Measurements from ENCODE around the gene COP1. TPM values are rescaled to one million over a fixed set of nuclear protein-coding genes. Genes with fewer than 3 reads are reported as not detected.

COP1 gene
- total RNA-seq, 6 donors from 2014 or later: 40.4 to 113 (median 68.3) TPM

GRCh38 chr1:176183618-176184017 is 23.5 kb downstream of the COP1 start:
- no peak for DNase-seq
- Histone ChIP-seq H3K36me3 (peaks cover 0 to 18% (median 2%) of the 10 kb centered on the region in 4 donors), H3K9me3 (no peaks in the 10 kb centered on the region), H3K27me3 (no peaks in the 10 kb centered on the region), H3K4me3 (no peak overlapping the region), H3K27ac (no peak overlapping the region), H3K4me1 (peaks cover 0 to 22% (median 9%) of the 10 kb centered on the region in 4 donors)
- 50 to 55% methylated on average over 3 of the region's 3 CpGs for WGBS, 2 donors
- TF ChIP-seq POLR2A (IDR thresholded peaks at IDR 0.05) (no peak), EP300 (IDR thresholded peaks at IDR 0.05) (no peak), CTCF (IDR thresholded peaks at IDR 0.05) (no peak), POLR2AphosphoS5 (IDR thresholded peaks at IDR 0.05) (no peak)
- ATAC-seq (ENCODE audit: low FRiP score in 2 of 2): no peak

GRCh38 chr1:176178316-176178715 is 28.8 kb downstream of the COP1 start:
- no peak overlapping the region for H3K4me3 ChIP-seq
- WGBS, 2 donors: 79 to 80% methylated on average over 5 of the region's 5 CpGs
- no peak for TF ChIP-seq POLR2A (IDR thresholded peaks at IDR 0.05)
- TF ChIP-seq CTCF (IDR thresholded peaks at IDR 0.05): no peak
- no peak for TF ChIP-seq EP300 (IDR thresholded peaks at IDR 0.05)
- TF ChIP-seq POLR2AphosphoS5 (IDR thresholded peaks at IDR 0.05): no peak
- peaks cover 0 to 31% (median 8%) of the 10 kb centered on the region in 4 donors for H3K36me3 ChIP-seq
- no peak overlapping the region for H3K27ac ChIP-seq
- ATAC-seq (ENCODE audit: low FRiP score in 2 of 2): no peak
- no peaks in the 10 kb centered on the region for H3K27me3 ChIP-seq
- no peaks in the 10 kb centered on the region for H3K9me3 ChIP-seq
- H3K4me1 ChIP-seq: peaks cover 0 to 13% (median 7%) of the 10 kb centered on the region in 4 donors
- DNase-seq: no peak

- Histone ChIP-seq H3K36me3 (peaks cover 0 to 36% (median 10%) of the 10 kb centered on the region in 4 donors), H3K4me1 (peaks cover 0 to 9% (median 7%) of the 10 kb centered on the region in 4 donors), H3K9me3 (no peaks in the 10 kb centered on the region), H3K27ac (no peak overlapping the region), H3K27me3 (no peaks in the 10 kb centered on the region), H3K4me3 (no peak overlapping the region)
- no peak for DNase-seq
- ATAC-seq (ENCODE audit: low FRiP score in 2 of 2): no peak
- TF ChIP-seq POLR2A (IDR thresholded peaks at IDR 0.05) (no peak), EP300 (IDR thresholded peaks at IDR 0.05) (no peak), POLR2AphosphoS5 (IDR thresholded peaks at IDR 0.05) (no peak), CTCF (IDR thresholded peaks at IDR 0.05) (no peak)
- 74 to 86% methylated on average over 2 of the region's 2 CpGs for WGBS, 2 donors
Measured at GRCh38 chr1:176177764-176178163, 29.3 kb downstream of the COP1 start.

- Histone ChIP-seq H3K9me3 (no peaks in the 10 kb centered on the region), H3K27me3 (no peaks in the 10 kb centered on the region), H3K4me3 (no peak overlapping the region), H3K36me3 (peaks cover 0 to 24% (median 8%) of the 10 kb centered on the region in 4 donors), H3K27ac (no peak overlapping the region), H3K4me1 (peaks cover 0 to 9% (median 7%) of the 10 kb centered on the region in 4 donors)
- DNase-seq (no peak), ATAC-seq (ENCODE audit: low FRiP score in 2 of 2) (no peak)
- TF ChIP-seq POLR2A (IDR thresholded peaks at IDR 0.05) (no peak), CTCF (IDR thresholded peaks at IDR 0.05) (no peak), EP300 (IDR thresholded peaks at IDR 0.05) (no peak), POLR2AphosphoS5 (IDR thresholded peaks at IDR 0.05) (no peak)
Measured at GRCh38 chr1:176174108-176174507, 33.0 kb downstream of the COP1 start.

- H3K36me3 ChIP-seq: peaks cover 0 to 24% (median 8%) of the 10 kb centered on the region in 4 donors
- H3K27ac ChIP-seq: no peak overlapping the region
- TF ChIP-seq POLR2AphosphoS5 (IDR thresholded peaks at IDR 0.05) (no peak), POLR2A (IDR thresholded peaks at IDR 0.05) (no peak), CTCF (IDR thresholded peaks at IDR 0.05) (no peak), EP300 (IDR thresholded peaks at IDR 0.05) (no peak)
- no peaks in the 10 kb centered on the region for H3K9me3 ChIP-seq
- ATAC-seq (ENCODE audit: low FRiP score in 2 of 2) (no peak), DNase-seq (no peak)
- no peaks in the 10 kb centered on the region for H3K27me3 ChIP-seq
- WGBS, 2 donors: 98% methylated on average over 6 of the region's 6 CpGs
- H3K4me3 ChIP-seq: no peak overlapping the region
- no peaks in the 10 kb centered on the region for H3K4me1 ChIP-seq
Measured at GRCh38 chr1:176172215-176172614, 34.9 kb downstream of the COP1 start.

Measured in upper lobe of left lung (tissue), 6 donors.